Measurements from ENCODE around the gene CACNG5.

Gene CACNG5

DNA sequence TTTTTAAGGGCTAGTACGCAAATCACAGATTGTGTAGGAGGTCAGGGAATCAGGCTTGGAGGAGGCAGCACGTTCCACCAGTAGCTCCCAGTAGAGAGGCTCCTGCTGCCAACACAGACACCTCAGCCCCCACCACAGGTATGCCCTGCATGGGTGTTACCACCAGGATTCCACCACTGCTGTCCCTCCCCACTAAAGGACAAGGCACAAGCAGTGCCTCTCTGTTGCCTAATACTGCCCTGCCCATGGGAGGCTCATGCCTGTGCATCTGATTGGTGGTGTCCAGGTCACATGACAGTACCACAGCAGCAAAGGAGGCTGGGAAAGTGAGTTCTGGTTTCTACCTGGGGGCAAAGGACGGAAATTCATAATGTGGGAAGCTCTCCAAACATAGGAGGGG, 96.0 kb downstream of the CACNG5 start:
- Histone ChIP-seq H3K4me3 (ENCODE audit: low read length) (no peak overlapping the region), H3K27me3 (ENCODE audit: insufficient read depth, low read length) (no peaks in the 10 kb centered on the region)

DNA sequence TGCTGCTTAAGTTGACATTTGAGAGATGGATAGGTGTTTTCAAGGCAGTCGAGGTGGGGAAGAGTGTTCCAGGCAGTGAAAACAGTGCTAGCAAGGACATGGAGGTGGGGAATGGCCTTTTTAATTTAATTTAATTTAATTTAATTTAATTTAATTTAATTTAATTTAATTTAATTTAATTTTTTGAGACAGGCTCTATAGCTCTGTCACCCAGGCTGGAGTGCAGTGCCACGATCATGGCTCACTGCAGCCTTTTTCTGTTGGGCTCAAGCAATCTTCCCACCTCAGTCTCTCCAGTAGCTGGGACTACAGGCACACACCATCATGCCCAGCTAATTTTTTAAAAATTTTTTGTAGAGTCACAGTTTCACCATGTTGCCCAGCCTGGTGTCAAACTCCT, 97.4 kb downstream of the CACNG5 start:
- no peaks in the 10 kb centered on the region for H3K27me3 ChIP-seq (ENCODE audit: insufficient read depth, low read length)
- peaks cover 3% of the 10 kb centered on the region for H3K9me3 ChIP-seq (ENCODE audit: low read length)
- H3K4me1 ChIP-seq (ENCODE audit: insufficient read depth, low read length), result no peaks in the 10 kb centered on the region
- H3K36me3 ChIP-seq (ENCODE audit: insufficient read depth, low read length), result no peaks in the 10 kb centered on the region
- H2AFZ ChIP-seq (ENCODE audit: low read depth, low read length), result no peak overlapping the region
- no peak overlapping the region for H3K4me3 ChIP-seq (ENCODE audit: low read length)

More for the DNA sequence above, 96.0 kb downstream of the CACNG5 start:
- Histone ChIP-seq H3K36me3 (ENCODE audit: insufficient read depth, low read length) (no peaks in the 10 kb centered on the region), H2AFZ (ENCODE audit: low read depth, low read length) (no peak overlapping the region), H3K9me3 (ENCODE audit: low read length) (no peaks in the 10 kb centered on the region), H3K4me1 (ENCODE audit: insufficient read depth, low read length) (no peaks in the 10 kb centered on the region)

DNA sequence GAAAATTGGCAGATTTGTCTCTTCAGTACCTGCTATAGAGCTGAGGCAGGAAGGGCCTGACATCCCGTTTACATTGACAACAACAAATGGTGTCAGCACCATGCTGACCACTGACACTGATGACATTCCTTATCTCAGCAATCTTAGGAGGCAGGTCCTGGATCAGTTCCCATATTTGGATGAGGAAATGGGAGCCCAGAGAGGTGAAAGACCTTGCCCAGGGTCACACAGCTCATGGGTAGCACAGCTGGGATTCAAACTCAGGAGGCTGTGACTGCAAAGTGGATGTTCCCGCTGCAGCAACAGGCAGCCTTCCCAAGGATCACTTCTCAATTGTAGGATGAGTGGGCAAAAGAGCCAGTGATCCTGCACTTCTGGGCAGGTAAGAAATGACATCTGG, 99.1 kb downstream of the CACNG5 start:
- Histone ChIP-seq H3K9me3 (ENCODE audit: low read length) (peaks cover 8% of the 10 kb centered on the region), H3K27me3 (ENCODE audit: insufficient read depth, low read length) (no peaks in the 10 kb centered on the region), H3K4me1 (ENCODE audit: insufficient read depth, low read length) (no peaks in the 10 kb centered on the region)

More for the DNA sequence above, 99.1 kb downstream of the CACNG5 start:
- no peak overlapping the region for H3K4me3 ChIP-seq (ENCODE audit: low read length)
- no peak overlapping the region for H2AFZ ChIP-seq (ENCODE audit: low read depth, low read length)
- no peaks in the 10 kb centered on the region for H3K36me3 ChIP-seq (ENCODE audit: insufficient read depth, low read length)
